GM10248 (cell line): Measurements from ENCODE around the gene PATJ.
"Not testable (repeated sequence)": the region's sequence is repeated elsewhere in the genome, so short reads cannot be mapped to it uniquely, and the experiment has no call there.

Source experiments
- CTCF ChIA-PET: fragments of 300-600 bp; sonication (Branson Sonifier 250); formaldehyde crosslinking; extraction: SDS; loops from one replicate; lab custom pipeline; 2021; ENCODE audit warnings: antibody characterized with exemption; lab: Yijun Ruan, JAX
- POLR2A ChIA-PET: fragments of 350-650 bp; sonication (Branson Sonifier 250); formaldehyde crosslinking; extraction: SDS; loops from one replicate; lab custom pipeline; 2020; ENCODE audit warnings: antibody characterized with exemption; lab: Yijun Ruan, JAX
- DNase-seq: peaks from one replicate; pipeline ENCODE4 v3.0.0; 2012; ENCODE audit errors: extremely low spot score
- TF ChIP-seq, protein P1 (sequence below): IDR thresholded peaks from 2 replicates; pipeline ENCODE4 v1.5.1; 2012; ENCODE audit warnings: mild to moderate bottlenecking, low read depth; ENCODE audit errors: extremely low read depth, missing control alignments, control extremely low read depth

The PATJ gene

DNA sequence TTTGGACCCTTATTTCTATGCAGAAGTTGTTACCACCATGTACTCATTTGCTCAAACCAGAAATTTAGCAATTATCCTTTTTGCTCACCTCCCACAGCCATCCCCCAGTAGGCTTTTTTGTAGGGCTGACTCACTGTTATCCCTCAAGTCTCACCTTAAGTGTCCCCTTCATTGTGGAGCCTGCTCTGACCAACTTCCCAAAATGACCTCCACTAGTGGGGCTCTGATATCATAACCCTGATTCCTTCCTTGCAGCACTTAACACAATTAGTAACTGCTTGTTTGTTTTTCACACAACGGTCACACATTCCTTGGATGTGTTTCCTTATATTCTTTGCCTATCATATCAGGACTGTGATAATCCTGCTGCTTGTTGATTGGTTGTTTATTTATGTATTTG is 76.7 kb downstream of the PATJ start:
- ChIA-PET CTCF (no interaction called here), POLR2A (no interaction called here)
- DNase-seq: no peak
- TF ChIP-seq, protein P1, sequence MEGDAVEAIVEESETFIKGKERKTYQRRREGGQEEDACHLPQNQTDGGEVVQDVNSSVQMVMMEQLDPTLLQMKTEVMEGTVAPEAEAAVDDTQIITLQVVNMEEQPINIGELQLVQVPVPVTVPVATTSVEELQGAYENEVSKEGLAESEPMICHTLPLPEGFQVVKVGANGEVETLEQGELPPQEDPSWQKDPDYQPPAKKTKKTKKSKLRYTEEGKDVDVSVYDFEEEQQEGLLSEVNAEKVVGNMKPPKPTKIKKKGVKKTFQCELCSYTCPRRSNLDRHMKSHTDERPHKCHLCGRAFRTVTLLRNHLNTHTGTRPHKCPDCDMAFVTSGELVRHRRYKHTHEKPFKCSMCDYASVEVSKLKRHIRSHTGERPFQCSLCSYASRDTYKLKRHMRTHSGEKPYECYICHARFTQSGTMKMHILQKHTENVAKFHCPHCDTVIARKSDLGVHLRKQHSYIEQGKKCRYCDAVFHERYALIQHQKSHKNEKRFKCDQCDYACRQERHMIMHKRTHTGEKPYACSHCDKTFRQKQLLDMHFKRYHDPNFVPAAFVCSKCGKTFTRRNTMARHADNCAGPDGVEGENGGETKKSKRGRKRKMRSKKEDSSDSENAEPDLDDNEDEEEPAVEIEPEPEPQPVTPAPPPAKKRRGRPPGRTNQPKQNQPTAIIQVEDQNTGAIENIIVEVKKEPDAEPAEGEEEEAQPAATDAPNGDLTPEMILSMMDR: no peak

- CTCF ChIA-PET: interaction anchor here (1.6 to 2.0 kb wide), 3 partner anchors 10 to 34 kb away, joined by 4 to 5 read pairs (median 4); no protein-coding TSS in a partner anchor
- TF ChIP-seq, protein P1: no peak
- DNase-seq: no peak
- POLR2A ChIA-PET: no interaction called here
Measured at GRCh38 chr1:61819421-61819820, 77.1 kb downstream of the PATJ start.

GRCh38 chr1:61825393-61825792 is 83.1 kb downstream of the PATJ start:
- POLR2A ChIA-PET: no interaction called here
- CTCF ChIA-PET: interaction anchor here (1.2 kb wide), 1 partner anchor 41 kb away, joined by 3 read pairs; no protein-coding TSS in a partner anchor
- DNase-seq: no peak
- TF ChIP-seq, protein P1: no peak

- TF ChIP-seq, protein P1: no peak
- ChIA-PET POLR2A (no interaction called here), CTCF (interaction anchor here (1.3 kb wide), 1 partner anchor 22 kb away, joined by 4 read pairs; no protein-coding TSS in a partner anchor)
- DNase-seq: no peak
Measured at GRCh38 chr1:61828805-61829204, 86.5 kb downstream of the PATJ start.

- DNase-seq: no peak
- ChIA-PET CTCF (no interaction called here), POLR2A (no interaction called here)
- TF ChIP-seq, protein P1: no peak
Measured at GRCh38 chr1:61836649-61837048, 94.4 kb downstream of the PATJ start.

GRCh38 chr1:61837607-61838006 is 95.3 kb downstream of the PATJ start:
- DNase-seq, POLR2A ChIA-PET: not testable (repeated sequence)
- CTCF ChIA-PET: interaction anchor here (1.1 kb wide), 1 partner anchor 11 kb away, joined by 3 read pairs; no protein-coding TSS in a partner anchor

- no peak for DNase-seq
- TF ChIP-seq, protein P1: no peak
- ChIA-PET POLR2A (no interaction called here), CTCF (interaction anchor here (0.8 to 1.0 kb wide), 2 partner anchors 9 to 19 kb away, joined by 3 read pairs; no protein-coding TSS in a partner anchor)
Measured at GRCh38 chr1:61839679-61840078, 97.4 kb downstream of the PATJ start.
